ENCODE data around the gene ESYT1. TPM values are rescaled to one million over a fixed set of nuclear protein-coding genes. Genes with fewer than 3 reads are reported as not detected.

Gene ESYT1
- total and polyA plus RNA-seq, 9 of the 15 experiments (the other 6 are each of a cell fraction or from before 2014, with no cell fraction given), result 132 to 420 (median 164) TPM

GRCh38 chr12:56189099-56189917, 61.2 kb downstream of the ESYT1 start, which contains the start of gene SMARCC2 (continued):
- TF ChIP-seq, protein P1, sequence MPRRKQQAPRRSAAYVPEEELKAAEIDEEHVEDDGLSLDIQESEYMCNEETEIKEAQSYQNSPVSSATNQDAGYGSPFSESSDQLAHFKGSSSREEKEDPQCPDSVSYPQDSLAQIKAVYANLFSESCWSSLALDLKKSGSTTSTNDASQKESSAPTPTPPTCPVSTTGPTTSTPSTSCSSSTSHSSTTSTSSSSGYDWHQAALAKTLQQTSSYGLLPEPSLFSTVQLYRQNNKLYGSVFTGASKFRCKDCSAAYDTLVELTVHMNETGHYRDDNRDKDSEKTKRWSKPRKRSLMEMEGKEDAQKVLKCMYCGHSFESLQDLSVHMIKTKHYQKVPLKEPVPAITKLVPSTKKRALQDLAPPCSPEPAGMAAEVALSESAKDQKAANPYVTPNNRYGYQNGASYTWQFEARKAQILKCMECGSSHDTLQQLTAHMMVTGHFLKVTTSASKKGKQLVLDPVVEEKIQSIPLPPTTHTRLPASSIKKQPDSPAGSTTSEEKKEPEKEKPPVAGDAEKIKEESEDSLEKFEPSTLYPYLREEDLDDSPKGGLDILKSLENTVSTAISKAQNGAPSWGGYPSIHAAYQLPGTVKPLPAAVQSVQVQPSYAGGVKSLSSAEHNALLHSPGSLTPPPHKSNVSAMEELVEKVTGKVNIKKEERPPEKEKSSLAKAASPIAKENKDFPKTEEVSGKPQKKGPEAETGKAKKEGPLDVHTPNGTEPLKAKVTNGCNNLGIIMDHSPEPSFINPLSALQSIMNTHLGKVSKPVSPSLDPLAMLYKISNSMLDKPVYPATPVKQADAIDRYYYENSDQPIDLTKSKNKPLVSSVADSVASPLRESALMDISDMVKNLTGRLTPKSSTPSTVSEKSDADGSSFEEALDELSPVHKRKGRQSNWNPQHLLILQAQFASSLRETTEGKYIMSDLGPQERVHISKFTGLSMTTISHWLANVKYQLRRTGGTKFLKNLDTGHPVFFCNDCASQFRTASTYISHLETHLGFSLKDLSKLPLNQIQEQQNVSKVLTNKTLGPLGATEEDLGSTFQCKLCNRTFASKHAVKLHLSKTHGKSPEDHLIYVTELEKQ (CRISPR knock-in tag; IDR thresholded peaks at IDR 0.05), result no peak
- TF ChIP-seq ILF3 (IDR thresholded peaks at IDR 0.05; ENCODE audit: borderline replicate concordance) (0 out of 2 replicates have a peak, but pooled peaks have one; percentile 14), CREB3 (tag; conservative IDR thresholded peaks at IDR 0.05; ENCODE audit: low read depth) (no peak), NONO (IDR thresholded peaks at IDR 0.05; ENCODE audit: low read depth in 2 of 2, low read length in 1 of 2) (peak in 1 of 2 experiments; percentile 71; a peak in 1 of 4 replicates), VEZF1 (CRISPR knock-in tag; IDR thresholded peaks at IDR 0.05) (peak; percentile 87), ATF3 (IDR thresholded peaks at IDR 0.05) (no peak), ATF3 (CRISPR knock-in tag; conservative IDR thresholded peaks at IDR 0.05) (no peak)
- TF ChIP-seq, protein P2, sequence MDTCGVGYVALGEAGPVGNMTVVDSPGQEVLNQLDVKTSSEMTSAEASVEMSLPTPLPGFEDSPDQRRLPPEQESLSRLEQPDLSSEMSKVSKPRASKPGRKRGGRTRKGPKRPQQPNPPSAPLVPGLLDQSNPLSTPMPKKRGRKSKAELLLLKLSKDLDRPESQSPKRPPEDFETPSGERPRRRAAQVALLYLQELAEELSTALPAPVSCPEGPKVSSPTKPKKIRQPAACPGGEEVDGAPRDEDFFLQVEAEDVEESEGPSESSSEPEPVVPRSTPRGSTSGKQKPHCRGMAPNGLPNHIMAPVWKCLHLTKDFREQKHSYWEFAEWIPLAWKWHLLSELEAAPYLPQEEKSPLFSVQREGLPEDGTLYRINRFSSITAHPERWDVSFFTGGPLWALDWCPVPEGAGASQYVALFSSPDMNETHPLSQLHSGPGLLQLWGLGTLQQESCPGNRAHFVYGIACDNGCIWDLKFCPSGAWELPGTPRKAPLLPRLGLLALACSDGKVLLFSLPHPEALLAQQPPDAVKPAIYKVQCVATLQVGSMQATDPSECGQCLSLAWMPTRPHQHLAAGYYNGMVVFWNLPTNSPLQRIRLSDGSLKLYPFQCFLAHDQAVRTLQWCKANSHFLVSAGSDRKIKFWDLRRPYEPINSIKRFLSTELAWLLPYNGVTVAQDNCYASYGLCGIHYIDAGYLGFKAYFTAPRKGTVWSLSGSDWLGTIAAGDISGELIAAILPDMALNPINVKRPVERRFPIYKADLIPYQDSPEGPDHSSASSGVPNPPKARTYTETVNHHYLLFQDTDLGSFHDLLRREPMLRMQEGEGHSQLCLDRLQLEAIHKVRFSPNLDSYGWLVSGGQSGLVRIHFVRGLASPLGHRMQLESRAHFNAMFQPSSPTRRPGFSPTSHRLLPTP (IDR thresholded peaks at IDR 0.05; ENCODE audit: borderline replicate concordance, extremely low read depth, insufficient read length), result peak; percentile 87
- TF ChIP-seq, protein P3, sequence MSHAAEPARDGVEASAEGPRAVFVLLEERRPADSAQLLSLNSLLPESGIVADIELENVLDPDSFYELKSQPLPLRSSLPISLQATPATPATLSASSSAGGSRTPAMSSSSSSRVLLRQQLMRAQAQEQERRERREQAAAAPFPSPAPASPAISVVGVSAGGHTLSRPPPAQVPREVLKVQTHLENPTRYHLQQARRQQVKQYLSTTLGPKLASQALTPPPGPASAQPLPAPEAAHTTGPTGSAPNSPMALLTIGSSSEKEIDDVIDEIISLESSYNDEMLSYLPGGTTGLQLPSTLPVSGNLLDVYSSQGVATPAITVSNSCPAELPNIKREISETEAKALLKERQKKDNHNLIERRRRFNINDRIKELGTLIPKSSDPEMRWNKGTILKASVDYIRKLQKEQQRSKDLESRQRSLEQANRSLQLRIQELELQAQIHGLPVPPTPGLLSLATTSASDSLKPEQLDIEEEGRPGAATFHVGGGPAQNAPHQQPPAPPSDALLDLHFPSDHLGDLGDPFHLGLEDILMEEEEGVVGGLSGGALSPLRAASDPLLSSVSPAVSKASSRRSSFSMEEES (CRISPR knock-in tag; IDR thresholded peaks at IDR 0.05), result no peak
- TF ChIP-seq, protein P4, sequence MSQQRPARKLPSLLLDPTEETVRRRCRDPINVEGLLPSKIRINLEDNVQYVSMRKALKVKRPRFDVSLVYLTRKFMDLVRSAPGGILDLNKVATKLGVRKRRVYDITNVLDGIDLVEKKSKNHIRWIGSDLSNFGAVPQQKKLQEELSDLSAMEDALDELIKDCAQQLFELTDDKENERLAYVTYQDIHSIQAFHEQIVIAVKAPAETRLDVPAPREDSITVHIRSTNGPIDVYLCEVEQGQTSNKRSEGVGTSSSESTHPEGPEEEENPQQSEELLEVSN (IDR thresholded peaks at IDR 0.05; ENCODE audit: borderline replicate concordance in 1 of 2, extremely low read depth in 1 of 2, insufficient read depth in 1 of 2, insufficient read length in 1 of 2, low read depth in 1 of 2, low read length in 1 of 2, poor library complexity in 1 of 2, severe bottlenecking in 1 of 2), result peak; percentile 63 to 87

All from K562 (cell line).